ENCODE data around the gene CKAP2.
"Not testable (repeated sequence)": the region's sequence is repeated elsewhere in the genome, so short reads cannot be mapped to it uniquely, and the experiment has no call there.

CKAP2 gene

GRCh38 chr13:52451135-52451804 is 4.0 kb upstream of the CKAP2 start:
- no peak for DNase-seq

GRCh38 chr13:52452470-52452869 is 2.8 kb upstream of the CKAP2 start:
- no peak for DNase-seq

- peak; percentile 42 for DNase-seq
Measured at GRCh38 chr13:52454459-52454819, 839 bp upstream of the CKAP2 start.

- peak; percentile 66 for DNase-seq
Measured at GRCh38 chr13:52455677-52456041, 381 bp downstream of the CKAP2 start.

- no peak for DNase-seq
Measured at GRCh38 chr13:52459668-52460067, 4.4 kb downstream of the CKAP2 start.

GRCh38 chr13:52461265-52461664 is 6.0 kb downstream of the CKAP2 start:
- no peak for DNase-seq

- DNase-seq: no peak
Measured at GRCh38 chr13:52463526-52463925, 8.2 kb downstream of the CKAP2 start.

- not testable (repeated sequence) for DNase-seq
Measured at GRCh38 chr13:52468487-52468886, 13.2 kb downstream of the CKAP2 start.

GRCh38 chr13:52480677-52481428 is 25.6 kb downstream of the CKAP2 start:
- not testable (repeated sequence) for DNase-seq

GRCh38 chr13:52487078-52487477 is 31.8 kb downstream of the CKAP2 start:
- not testable (repeated sequence) for DNase-seq

- DNase-seq: not testable (repeated sequence)
Measured at GRCh38 chr13:52488763-52489162, 33.5 kb downstream of the CKAP2 start.

GRCh38 chr13:52491015-52491414 is 35.7 kb downstream of the CKAP2 start:
- not testable (repeated sequence) for DNase-seq

- DNase-seq: not testable (repeated sequence)
Measured at GRCh38 chr13:52494241-52494640, 39.0 kb downstream of the CKAP2 start.

GRCh38 chr13:52497979-52498378 is 42.7 kb downstream of the CKAP2 start:
- not testable (repeated sequence) for DNase-seq

GRCh38 chr13:52502277-52502676 is 47.0 kb downstream of the CKAP2 start:
- DNase-seq: not testable (repeated sequence)

- DNase-seq: not testable (repeated sequence)
Measured at GRCh38 chr13:52505843-52506242, 50.6 kb downstream of the CKAP2 start.

GRCh38 chr13:52509532-52509931 is 54.3 kb downstream of the CKAP2 start:
- DNase-seq: not testable (repeated sequence)

- not testable (repeated sequence) for DNase-seq
Measured at GRCh38 chr13:52510221-52510797, 55.0 kb downstream of the CKAP2 start.

GRCh38 chr13:52511598-52511997 is 56.3 kb downstream of the CKAP2 start:
- DNase-seq: not testable (repeated sequence)

- not testable (repeated sequence) for DNase-seq
Measured at GRCh38 chr13:52513957-52514596, 58.8 kb downstream of the CKAP2 start.

GRCh38 chr13:52523323-52523722 is 68.0 kb downstream of the CKAP2 start:
- not testable (repeated sequence) for DNase-seq
